Stimulated activated CD8-positive, alpha-beta memory T cell treated with anti-CD3 and anti-CD28 coated beads, Interleukin-15, amount 100 ng/mL, for 4 hours (primary cell): ENCODE measurements around the gene PKD1.
"Not testable (repeated sequence)": the region's sequence is repeated elsewhere in the genome, so short reads cannot be mapped to it uniquely, and the experiment has no call there.

Source experiments
- DNase-seq, 2 donors: peaks; one replicate each; pipeline ENCODE4 v3.0.0-alpha.2; 2020; ENCODE audit warnings: low read depth in 2 of 2

Gene PKD1

GRCh38 chr16:2124377-2124693 is 11.4 kb downstream of the PKD1 start:
- DNase-seq = not testable (repeated sequence)

GRCh38 chr16:2123706-2124376 is 11.9 kb downstream of the PKD1 start:
- DNase-seq = not testable (repeated sequence)

GRCh38 chr16:2122934-2123683 is 12.6 kb downstream of the PKD1 start:
- DNase-seq = not testable (repeated sequence)

GRCh38 chr16:2122429-2122828 is 13.3 kb downstream of the PKD1 start:
- DNase-seq = no peak

- no peak for DNase-seq
These were observed 13.8 kb downstream of the PKD1 start for GRCh38 chr16:2121853-2122252.

GRCh38 chr16:2121325-2121724 is 14.4 kb downstream of the PKD1 start:
- DNase-seq = not testable (repeated sequence)

GRCh38 chr16:2117960-2118722 is 17.6 kb downstream of the PKD1 start:
- not testable (repeated sequence) for DNase-seq

- DNase-seq = not testable (repeated sequence)
These were observed 18.4 kb downstream of the PKD1 start for GRCh38 chr16:2117341-2117740.

- DNase-seq = not testable (repeated sequence)
These were observed 19.3 kb downstream of the PKD1 start for GRCh38 chr16:2116428-2116827.

GRCh38 chr16:2115591-2115973 is 20.1 kb downstream of the PKD1 start:
- DNase-seq = no peak

GRCh38 chr16:2114885-2115590 is 20.7 kb downstream of the PKD1 start:
- DNase-seq = not testable (repeated sequence)

GRCh38 chr16:2114225-2114624 is 21.5 kb downstream of the PKD1 start:
- not testable (repeated sequence) for DNase-seq

GRCh38 chr16:2112539-2113106 is 23.1 kb downstream of the PKD1 start:
- DNase-seq = not testable (repeated sequence)

GRCh38 chr16:2111412-2112335 is 24.0 kb downstream of the PKD1 start:
- DNase-seq = not testable (repeated sequence)

GRCh38 chr16:2111009-2111353 is 24.7 kb downstream of the PKD1 start:
- not testable (repeated sequence) for DNase-seq

- DNase-seq = not testable (repeated sequence)
These were observed 25.2 kb downstream of the PKD1 start for GRCh38 chr16:2110332-2111008.

- DNase-seq = not testable (repeated sequence)
These were observed 25.8 kb downstream of the PKD1 start for GRCh38 chr16:2109872-2110271.

GRCh38 chr16:2109271-2109580 is 26.5 kb downstream of the PKD1 start:
- not testable (repeated sequence) for DNase-seq

- DNase-seq = not testable (repeated sequence)
These were observed 27.0 kb downstream of the PKD1 start for GRCh38 chr16:2108446-2109270.
